Jurkat, Clone E6-1 (cell line): Measurements from ENCODE around the gene GAK.

Source experiments
- DNase-seq: peaks from one replicate; pipeline ENCODE4 v3.0.0-alpha.2; 2011; ENCODE audit warnings: low read depth, low spot score
- H3K4me3 ChIP-seq: 2 replicates; pipeline ENCODE4 v1.5.1; 2011; ENCODE audit warnings: mild to moderate bottlenecking, low read length, control low read depth, moderate library complexity

GAK gene

GRCh38 chr4:880684-881405, 51.3 kb downstream of the GAK start:
- H3K4me3 ChIP-seq, result no peak overlapping the region

DNA sequence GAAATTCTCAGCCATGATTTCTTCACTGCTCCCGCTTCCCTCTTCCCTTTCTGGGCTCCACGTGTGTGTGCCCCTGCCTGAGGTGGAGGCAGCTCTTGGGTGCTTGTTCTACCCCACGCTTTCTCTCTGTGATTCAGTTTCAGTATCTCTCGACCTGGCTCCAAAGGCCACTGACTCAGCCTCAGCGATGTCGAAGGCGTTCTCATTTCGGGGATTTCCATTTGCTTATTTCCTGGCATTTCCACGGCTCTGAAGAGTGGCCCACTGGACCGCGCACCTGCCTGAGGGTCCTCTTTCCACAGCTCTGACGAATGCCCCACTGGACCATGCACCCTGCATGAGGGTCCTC, 52.4 kb downstream of the GAK start:
- DNase-seq, result no peak
- peak overlapping the region; percentile 10 for H3K4me3 ChIP-seq

More at GRCh38 chr4:880684-881405, 51.3 kb downstream of the GAK start:
- no peak for DNase-seq

DNA sequence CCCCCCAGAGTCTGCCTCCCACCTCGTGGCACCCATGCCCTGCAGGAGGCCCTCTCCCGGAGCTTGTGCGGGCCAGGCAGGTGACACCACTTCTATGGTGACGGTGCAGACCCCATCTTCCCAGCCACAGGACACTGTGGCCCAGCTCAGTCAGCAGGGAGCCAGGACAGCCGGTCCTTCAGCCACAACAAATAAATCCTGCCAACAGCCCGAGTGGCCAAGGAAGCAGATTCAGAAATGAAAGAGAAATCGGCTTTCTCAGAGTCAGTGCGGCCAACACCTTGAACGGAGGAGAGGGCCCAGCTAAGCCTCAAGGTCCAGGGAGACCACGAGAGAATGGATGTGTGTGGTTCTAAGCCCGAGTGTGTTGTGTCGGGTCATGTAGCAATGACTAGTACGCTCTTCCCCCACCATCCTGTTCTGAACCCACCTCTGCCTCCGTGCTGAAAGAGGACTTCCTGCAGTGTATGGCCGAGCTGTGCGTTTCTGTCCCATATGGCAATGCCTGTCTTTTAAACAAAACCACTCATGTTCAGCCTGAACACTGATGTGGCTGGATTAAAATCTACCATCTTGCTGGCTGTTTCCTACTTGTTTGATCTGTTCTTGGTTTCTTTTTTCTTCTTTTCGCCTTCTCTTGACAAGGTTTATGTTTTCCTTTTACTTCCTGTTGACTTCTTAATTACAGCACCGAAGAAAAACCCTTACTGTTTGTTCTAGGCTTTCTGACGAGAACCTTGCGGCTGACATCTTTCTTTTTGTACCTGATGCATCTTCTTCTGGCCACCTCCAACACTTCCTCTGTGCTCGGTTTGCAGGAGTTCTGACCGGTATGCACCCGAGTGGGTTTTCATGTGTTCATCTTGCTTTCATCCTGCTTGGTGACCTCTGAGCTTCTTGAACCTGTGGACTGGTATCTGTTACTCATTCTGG, 53.1 kb downstream of the GAK start:
- DNase-seq, result peak; percentile 92
- peak overlapping the region; percentile 10 for H3K4me3 ChIP-seq

DNA sequence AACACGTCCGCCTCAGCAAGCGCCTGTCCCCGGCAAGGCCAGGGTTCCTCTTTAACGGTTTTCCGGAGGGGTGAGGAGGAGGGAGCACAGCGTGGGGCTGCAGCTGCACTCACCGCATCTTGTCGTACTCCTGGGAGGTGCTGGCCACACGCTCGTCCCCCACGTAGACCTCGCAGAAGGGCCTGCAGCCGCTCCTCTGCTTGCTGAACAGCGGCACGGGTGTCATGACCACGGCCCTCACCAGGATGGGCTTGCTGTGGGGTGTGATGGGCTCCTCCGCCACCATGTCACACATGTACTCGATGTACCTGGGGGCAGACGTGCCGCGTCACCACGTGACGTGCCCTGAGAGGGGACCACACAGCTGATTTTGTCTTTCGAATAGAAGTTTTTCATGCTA, 54.6 kb downstream of the GAK start:
- H3K4me3 ChIP-seq, result no peak overlapping the region
- no peak for DNase-seq

DNA sequence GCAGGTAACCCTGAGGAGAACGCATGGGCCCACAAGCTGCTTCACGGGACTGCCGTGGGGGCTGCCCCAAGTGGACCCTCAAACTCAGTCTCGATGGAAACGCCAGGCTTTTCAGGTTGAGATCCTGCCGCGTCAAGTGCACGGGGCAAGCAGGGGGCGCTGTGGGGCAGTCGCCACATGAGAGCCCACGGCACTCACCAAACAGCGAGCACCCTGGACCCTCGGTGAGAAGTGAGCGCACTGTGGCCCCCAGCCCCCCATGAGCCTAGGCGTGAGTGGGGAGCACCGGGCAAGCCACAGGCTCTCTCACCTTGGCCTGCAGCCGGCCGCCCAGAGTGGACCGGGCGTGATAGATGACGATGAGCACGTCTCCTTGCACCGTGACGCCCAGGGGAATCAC, 55.3 kb downstream of the GAK start:
- DNase-seq, result no peak
- no peak overlapping the region for H3K4me3 ChIP-seq

GRCh38 chr4:875818-876423, 56.2 kb downstream of the GAK start:
- no peak overlapping the region for H3K4me3 ChIP-seq
- no peak for DNase-seq

- no peak overlapping the region for H3K4me3 ChIP-seq
- DNase-seq, result no peak
Observed at GRCh38 chr4:874971-875817, 56.9 kb downstream of the GAK start.

DNA sequence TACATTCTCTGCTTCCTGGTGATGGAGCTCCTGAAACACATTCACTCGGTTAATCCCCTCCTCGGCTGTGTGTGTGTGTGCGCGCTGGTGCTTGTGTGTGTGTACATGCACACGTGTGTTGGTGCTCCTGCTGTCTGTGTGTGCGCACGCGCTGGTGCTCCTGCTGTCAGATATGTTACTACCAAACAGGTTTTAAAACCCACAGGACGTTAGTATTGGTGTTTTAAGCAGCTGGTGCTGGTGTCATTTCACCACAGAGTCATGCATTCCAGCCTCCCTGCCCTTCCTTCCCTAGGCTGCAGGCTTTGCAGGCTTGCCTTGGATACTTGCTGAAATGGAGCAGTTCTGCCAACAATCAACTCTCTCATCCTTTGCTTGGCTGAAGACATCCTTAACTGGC, 58.1 kb downstream of the GAK start:
- no peak for DNase-seq
- H3K4me3 ChIP-seq, result no peak overlapping the region

GRCh38 chr4:872241-872981, 59.7 kb downstream of the GAK start:
- no peak for DNase-seq
- no peak overlapping the region for H3K4me3 ChIP-seq

DNA sequence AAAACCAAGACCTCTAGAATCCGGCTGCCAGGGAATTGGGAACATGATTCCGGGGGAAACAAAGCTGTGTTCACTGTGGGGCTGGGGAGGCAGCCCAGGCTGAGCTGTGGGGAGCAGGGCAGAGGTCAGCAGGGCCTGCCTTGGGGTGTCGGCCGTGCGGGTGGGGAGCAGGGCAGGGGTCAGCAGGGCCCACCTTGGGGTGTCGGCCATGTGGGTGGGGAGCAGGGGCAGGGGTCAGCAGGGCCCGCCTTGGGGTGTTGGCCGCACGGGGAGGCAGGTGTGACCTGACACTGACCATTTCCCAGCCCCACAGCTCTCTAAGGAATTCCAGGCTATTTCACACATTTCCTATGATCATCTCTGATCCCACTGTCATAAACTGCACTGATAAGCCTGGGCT, 60.6 kb downstream of the GAK start:
- no peak overlapping the region for H3K4me3 ChIP-seq
- no peak for DNase-seq

- DNase-seq, result no peak
- H3K4me3 ChIP-seq, result no peak overlapping the region
Observed at GRCh38 chr4:870951-871350, 61.2 kb downstream of the GAK start.

DNA sequence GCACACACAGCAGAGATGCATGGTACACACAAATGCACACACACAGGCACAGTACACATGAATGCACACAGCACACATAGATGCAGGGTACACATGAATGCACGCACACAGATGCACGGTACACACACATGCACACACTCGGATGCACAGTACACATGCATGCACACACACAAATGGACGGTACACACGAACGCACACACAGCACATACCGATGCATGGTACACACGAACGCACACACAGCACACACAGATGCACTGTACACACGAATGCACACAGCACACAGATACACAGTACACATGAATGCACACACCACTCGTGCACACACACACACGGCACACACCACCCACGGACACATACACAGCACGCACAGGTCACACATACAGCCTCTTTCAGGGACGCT, 62.3 kb downstream of the GAK start:
- no peak overlapping the region for H3K4me3 ChIP-seq
- no peak for DNase-seq

GRCh38 chr4:868421-868820, 63.7 kb downstream of the GAK start:
- no peak overlapping the region for H3K4me3 ChIP-seq
- no peak for DNase-seq

DNA sequence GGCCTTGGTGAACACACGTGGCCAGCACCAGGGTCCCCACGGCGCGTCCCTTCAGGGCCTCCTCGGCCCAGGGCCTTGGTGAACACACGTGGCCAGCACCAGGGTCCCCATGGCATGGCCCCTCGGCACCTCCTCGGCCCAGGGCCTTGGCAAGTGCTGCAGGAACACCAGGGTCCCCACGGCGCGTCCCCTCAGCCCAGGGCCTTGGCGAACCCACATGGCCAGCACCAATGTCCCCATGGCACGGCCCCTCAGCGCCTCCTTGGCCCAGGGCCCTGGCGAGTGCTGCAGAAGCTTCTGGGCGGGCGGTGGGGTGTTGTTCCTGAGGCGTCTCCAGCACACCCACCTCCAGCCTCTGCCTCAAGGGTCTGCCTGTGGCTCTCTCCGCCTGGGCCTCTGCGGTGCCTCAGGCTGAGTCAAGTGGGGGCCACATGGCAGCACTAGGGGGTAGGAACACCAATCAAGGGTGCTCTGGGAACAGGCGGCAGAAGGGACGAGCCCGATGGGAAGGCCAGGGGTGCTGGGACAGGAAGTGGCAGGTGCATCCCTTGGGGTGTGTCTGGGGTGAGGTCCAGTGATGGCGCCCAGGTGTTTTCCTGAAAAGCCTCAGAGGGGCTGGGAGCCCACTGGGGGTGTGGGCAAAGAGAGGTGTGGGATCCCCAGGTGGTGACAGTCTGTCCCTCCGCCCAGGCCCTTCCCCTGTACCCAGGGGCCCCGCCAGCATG, 64.4 kb downstream of the GAK start:
- DNase-seq, result no peak
- no peak overlapping the region for H3K4me3 ChIP-seq

- DNase-seq, result no peak
Observed at GRCh38 chr4:866761-867390, 65.2 kb downstream of the GAK start.

DNA sequence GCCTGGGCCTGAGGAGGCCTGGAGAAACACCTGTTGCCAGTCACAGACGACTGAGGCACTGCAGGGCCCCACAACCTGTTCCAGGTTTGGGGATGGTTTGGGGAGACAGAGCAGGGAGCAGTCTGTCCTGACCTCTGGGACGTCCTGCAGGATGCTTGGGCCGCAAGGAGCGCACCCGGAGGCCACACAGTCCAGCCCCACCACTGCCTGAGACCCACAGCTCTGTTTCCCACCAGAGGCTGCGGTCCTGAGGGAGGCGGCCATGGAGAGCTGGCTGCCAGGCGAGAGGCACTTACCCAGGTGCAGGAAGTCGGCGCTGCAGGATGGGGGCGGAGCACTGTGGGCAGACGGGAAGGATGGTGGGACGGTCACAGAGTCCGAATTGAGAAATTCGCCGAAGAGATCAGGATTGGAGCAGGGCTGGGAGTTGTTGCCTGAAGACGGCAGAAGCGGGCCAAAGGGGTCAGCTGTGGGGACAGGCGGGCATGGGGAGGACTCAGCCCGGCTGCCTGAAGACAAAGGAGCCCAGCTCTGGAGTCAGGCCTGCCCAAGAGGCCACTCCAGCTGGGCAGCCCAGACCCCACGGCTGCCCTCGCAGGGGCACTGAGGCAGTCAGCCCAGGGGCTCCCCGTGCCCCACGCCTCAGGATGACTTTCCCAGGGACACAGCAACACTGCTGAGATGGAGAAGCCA, 65.9 kb downstream of the GAK start:
- no peak overlapping the region for H3K4me3 ChIP-seq
- no peak for DNase-seq

More at GRCh38 chr4:866761-867390, 65.2 kb downstream of the GAK start:
- H3K4me3 ChIP-seq, result no peak overlapping the region

DNA sequence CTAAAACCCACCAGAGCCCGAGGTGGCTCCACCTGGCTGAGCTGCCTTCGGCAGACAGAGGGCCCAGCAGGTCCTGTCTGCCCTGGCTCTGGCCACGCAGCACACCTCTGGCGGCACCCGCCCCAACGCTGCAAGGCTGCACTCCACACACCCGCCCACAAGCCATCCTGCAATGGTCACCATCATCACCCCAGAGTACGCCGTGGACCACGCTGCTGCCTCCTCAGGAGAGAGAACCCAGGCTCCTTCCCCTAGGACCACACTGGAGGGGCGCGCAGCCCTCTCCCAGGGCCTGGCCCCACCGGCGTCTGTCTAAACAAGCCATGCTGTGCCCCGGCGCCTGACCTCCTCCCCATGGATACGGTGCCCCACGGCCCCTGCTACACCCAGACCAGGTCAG, 66.5 kb downstream of the GAK start:
- no peak overlapping the region for H3K4me3 ChIP-seq
- DNase-seq, result no peak
